GM19455 (cell line): Measurements from ENCODE around the gene HOXA13.

Experiments used
- ATAC-seq: cut with Tn5 transposase; IDR thresholded peaks from one replicate; pipeline ENCODE4 v1.9.1; 2021; ENCODE audit not compliant: unreplicated experiment

HOXA13 gene

DNA sequence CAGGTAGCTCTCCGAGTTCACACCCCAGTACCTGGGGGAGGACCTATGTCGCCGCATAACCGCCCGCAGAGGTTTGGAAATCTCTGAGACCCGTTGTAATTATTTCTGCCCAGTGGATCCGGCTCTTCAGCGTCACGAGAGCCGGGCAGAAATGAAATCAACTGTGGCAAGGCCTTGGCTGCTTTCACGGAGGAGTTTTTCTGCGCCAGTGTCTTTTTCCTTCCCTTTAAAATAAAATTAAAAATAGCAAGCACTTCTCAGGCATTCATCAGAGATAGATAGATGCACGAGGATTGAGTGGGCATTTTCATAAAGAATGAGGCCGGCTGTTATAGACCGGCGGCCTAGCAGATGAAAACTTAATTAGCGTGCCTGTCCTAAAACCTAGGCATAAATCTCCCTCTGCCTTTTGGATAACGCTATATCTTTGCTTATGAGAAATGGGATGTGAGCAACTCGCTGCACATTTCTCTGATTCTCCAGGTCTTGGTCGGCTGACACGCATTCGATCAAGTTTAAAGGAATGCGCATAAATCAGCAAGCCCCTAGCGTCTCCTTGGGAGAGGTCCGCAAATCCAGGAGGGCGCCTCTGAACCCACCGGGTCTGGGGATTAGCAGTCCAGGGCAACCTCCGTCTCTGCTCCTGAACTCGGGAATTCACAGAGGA is 6.4 kb downstream of the HOXA13 start:
- ATAC-seq: no peak

DNA sequence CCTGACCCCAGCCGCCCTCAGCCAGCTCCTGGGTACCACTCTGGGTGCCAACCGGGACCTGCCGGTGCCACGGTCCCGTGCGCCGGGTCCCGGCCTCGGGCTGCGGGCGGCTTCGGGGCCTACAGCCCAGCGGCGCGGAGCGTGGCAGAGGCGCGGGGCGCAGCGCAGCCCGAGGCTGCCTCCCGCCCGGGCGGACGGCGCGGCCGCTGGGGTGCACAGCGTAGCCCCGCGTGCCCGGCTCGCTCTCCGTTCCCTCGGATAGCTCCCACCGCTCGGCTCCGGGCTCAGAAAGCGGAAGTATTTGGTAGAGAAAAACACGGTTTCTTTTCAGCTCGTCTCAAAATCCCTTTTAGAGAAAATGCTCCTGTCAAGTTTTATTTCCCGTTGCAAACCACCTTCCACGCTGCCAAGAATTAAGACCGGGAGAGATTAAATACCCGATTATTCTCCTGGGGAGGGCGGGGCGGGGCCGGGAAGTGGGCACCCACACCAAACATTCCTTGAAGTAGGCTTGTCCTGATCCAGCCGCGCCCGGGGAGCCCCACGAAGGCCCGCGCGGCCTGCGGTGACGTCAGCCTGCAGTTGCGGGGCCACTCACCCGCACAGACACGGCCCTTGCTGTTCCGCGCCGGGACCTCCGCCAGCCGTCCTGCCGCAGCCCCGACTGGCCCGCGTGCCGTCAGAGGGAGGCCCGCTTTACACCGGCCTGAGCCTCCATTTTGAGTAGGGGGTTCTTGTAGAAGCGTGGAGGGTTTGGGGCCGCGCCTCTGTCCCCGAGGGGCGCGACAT is 7.2 kb downstream of the HOXA13 start:
- no peak for ATAC-seq

GRCh38 chr7:27191833-27192545 is 7.9 kb downstream of the HOXA13 start:
- no peak for ATAC-seq

- no peak for ATAC-seq
Observed at GRCh38 chr7:27191161-27191731, 8.6 kb downstream of the HOXA13 start.

DNA sequence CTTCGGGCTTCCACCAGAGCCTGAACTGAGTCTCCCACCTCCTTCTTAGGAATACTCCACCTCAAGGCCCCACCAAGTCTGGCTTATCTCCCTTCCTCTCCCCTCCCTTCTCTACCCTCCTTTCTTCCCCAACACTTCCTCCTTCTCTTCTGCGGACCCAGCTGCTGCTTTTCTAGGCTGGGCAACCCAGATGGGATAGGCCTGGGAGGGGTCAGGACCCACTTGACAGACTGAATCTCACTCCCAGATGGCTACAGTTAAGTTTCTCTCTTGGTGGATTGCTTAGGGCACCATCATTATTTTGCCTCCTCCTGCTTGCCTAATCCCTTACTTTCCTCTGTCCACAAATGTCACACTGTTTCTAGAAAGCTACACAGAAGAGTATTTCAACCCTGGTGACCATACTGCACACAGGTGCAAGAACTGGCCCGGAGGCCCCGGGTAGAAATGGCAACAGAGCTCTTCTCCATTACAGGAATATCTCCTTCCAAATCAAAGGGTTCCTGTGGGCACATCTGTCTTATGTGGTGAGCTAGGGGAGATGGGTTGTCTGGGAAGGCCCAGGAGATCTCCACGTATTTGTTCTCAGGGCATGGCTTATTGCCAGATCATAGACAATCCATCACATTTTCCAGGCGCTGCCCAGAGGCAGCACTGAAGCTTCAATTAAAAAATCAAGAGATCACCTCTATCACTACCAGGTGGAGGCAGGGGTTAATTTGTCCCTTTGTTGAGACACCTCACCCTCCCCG is 9.7 kb downstream of the HOXA13 start:
- no peak for ATAC-seq

- ATAC-seq: no peak
Observed at GRCh38 chr7:27189295-27189996, 10.4 kb downstream of the HOXA13 start.

GRCh38 chr7:27188386-27189294 is 11.3 kb downstream of the HOXA13 start:
- ATAC-seq: no peak

DNA sequence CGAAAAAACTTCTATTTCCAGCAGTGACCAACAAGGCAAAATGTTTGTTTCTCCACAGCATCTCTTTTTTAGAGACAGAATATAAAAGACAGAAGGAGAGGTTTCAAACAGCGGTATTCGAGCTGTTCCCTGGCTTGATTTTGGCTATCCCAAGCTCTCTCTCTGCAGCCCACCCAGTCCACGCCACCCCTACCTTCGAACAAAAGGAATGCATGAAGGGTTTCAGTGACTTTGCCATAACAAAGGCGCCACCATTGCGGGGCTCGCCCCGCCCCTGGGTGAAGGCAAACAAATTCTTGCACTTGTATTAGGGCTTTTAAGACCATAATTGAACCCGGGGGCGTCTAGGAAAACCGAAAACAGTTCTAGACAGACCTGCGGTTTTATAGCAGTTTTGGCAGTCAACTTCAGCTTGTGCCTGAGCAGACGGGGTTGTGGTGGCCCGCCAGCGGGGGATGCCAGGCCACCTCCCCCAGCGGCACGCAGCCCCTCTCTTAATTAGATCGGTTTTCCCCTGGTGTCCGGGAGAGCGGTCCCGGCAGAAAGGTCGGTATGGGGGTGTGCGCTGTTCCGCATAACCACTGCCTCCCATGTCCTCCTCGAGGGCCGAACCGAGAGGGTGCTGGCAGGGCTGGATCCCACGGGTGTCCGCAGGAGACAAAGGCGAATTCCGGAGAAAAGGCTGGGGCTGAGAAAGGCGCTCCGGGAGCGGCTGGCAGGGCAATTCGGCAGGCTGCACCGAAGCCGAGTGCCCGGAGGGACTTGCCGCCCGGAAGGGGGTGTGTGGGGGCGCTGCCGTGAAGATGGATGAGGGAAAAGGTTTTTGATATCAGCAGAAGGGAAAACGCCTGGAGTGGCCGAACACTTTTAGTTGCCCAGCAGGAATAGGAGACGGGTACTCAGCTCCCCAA is 12.2 kb downstream of the HOXA13 start:
- ATAC-seq: no peak

GRCh38 chr7:27186668-27187474 is 13.0 kb downstream of the HOXA13 start:
- no peak for ATAC-seq

DNA sequence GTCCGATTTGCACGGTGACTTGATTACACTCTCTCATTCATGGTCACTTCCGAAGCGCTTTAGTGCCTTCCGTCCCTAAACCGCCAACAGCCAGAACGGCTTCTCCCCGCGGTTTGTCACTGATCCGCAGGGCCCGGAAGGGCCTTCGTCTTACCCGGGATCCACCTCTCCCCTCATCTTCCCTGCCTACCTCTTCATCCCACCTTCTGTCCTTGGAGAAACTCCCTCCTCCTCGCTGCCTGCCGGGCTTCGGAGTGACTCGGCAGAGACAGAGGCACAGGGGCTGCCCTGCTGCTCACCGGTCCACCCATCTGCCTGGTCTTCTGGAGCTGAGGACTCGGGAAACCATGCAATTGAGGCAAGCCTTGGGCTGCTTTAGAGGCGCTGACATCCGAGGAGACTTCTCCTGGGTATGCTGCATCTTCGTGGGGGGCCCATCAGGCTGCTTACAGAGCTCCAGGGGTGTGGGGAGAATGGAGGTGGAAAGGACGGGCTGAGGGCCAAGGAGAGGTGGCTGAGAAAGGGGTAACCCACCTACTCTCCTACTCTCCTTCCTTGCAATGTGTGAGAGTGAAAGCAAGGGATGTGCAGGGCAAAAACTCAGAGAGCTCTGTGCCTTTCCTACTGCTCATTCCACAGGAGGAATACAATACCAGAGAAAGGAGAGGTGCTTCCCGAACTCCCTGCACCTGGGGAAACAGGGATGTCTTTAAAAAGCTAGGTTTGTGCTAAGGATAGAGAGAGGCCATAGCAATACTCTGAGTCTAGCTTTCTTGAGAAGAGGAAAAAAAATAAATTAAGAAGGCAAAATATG is 13.8 kb downstream of the HOXA13 start:
- no peak for ATAC-seq

GRCh38 chr7:27185013-27185853 is 14.7 kb downstream of the HOXA13 start, which contains the start of gene HOXA11:
Gene HOXA11, minus strand, starts transcription at chr7:27185232. Its CDS starts 88 bp downstream, at chr7:27185144.
- ATAC-seq: no peak

- ATAC-seq: no peak
Observed at GRCh38 chr7:27184337-27185012, 15.4 kb downstream of the HOXA13 start.

GRCh38 chr7:27183682-27184336 is 16.1 kb downstream of the HOXA13 start:
- no peak for ATAC-seq
